ENCODE data around the gene MRPL22.

DNA sequence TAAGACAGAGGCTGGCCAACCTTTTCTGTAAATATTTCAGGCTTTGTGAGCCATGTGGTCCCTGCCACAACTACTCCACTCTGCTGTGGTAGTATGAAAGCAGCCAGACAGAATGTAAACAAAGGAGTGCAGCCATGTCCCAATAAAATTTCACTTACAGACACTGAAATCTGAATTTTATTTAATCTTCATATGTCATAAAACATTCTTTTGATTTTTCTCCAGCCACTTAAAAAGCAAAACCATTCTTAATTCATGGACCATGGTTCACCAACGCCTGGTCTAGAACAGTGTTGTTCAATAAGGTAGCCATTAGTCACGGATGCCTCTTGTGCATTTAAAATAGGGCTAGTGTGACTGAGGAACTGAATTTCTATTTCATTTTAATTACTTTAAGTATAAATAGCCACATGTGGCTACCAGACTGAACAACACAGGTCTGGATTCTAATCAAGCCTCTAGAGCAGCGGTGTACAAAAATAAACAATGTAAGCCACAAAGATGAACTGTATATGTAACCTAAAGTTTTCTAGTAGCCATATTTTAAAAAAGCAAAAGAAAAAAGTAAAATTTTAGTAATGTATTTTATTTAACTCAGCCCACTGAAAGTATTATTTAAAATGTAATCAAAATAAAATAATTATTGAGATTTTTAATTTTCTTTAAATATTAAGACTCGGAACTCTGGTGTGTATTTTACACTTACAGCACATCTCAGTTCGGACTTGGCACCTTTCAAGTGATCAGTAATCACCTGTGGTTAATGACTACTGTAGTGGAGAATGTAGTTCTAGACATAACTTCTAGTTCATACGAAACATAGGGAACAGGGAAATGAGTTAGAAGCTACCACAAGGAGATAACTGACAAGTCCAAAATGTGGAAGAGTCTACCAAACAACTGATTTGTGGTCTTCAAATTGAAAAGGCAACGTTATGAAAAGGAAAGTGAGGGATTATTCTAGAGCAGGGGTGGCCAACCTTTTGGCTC lies 17.1 kb upstream of the MRPL22 start:
- TF ChIP-seq POLR2AphosphoS5 (IDR thresholded peaks at IDR 0.05): no peak
- TF ChIP-seq, protein P1, sequence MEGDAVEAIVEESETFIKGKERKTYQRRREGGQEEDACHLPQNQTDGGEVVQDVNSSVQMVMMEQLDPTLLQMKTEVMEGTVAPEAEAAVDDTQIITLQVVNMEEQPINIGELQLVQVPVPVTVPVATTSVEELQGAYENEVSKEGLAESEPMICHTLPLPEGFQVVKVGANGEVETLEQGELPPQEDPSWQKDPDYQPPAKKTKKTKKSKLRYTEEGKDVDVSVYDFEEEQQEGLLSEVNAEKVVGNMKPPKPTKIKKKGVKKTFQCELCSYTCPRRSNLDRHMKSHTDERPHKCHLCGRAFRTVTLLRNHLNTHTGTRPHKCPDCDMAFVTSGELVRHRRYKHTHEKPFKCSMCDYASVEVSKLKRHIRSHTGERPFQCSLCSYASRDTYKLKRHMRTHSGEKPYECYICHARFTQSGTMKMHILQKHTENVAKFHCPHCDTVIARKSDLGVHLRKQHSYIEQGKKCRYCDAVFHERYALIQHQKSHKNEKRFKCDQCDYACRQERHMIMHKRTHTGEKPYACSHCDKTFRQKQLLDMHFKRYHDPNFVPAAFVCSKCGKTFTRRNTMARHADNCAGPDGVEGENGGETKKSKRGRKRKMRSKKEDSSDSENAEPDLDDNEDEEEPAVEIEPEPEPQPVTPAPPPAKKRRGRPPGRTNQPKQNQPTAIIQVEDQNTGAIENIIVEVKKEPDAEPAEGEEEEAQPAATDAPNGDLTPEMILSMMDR (IDR thresholded peaks at IDR 0.05 in 8 of 11, conservative IDR thresholded peaks at IDR 0.05 in 3 of 11): no peak
